Bladder microvascular endothelial cell (primary cell): ENCODE data around the gene DNAI1. TPM values are rescaled to one million over a fixed set of nuclear protein-coding genes. Genes with fewer than 3 reads are reported as not detected.

Experiments used
- total RNA-seq: library from RNA; depleted of rRNA; stranded (reverse); fragments of >200 nt; gene quantifications from 2 replicates; pipeline ENCODE4 v1.2.3, GENCODE V29; 2014

Gene DNAI1
- total RNA-seq: not detected in 2 replicates

DNA sequence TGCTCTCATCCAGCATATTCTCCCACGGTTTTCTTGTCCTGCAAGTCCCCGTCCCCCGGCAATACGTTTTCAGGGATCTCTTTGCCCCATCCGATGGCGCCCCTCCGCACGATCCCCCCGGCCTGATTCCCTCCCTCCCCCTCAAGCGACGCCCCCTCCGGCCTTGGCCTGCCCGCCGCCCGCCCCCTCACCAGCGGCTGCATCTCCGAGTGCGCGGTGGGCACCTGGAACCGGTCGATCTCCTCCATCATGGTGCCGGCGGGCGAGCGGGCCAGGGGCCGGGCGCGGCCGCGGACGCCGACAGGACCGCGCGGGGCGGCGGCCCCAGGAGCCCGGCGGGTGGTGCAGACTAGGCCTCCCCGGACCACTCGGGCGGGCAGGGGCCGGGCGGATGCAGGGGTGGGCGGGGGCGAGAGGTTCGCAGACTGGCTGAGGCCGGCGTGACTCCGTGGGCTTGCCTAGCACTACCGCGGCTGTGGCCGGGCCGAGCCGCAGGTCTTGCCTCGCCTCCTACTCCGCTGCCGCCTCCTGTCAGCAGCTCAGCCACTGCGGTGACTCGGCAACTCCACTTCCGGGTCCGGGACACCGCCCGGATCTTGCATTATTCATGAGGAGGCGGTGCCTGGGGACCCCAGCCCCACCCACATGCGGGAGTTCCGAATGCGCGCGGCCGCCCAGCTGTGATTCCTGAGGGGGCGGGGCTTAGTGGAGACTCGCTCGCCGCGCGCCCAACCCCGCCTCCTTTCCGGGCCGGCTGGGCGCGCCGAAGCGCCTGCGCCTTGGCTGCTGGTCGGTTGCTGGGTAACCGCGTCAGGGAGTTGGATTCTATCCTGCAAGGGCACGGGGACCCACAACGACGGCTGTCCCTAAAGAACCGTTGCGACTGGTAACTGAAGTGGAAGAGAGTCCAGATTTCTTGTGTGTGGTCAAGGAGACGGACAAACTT, at the start of gene DNAI1, which contains the start of gene FAM219A:
DNAI1 (plus strand) TSS at position 793 of the 946 bp plus-strand sequence. CDS start 201 bp downstream, outside the sequence.
FAM219A (minus strand) TSS at position 558 of the 946 bp plus-strand sequence; CDS start at position 251, 307 bp downstream.

GRCh38 chr9:34522971-34523797, 64.6 kb downstream of the DNAI1 start, which contains the start of gene ENHO:
ENHO (minus strand) TSS chr9:34522990; CDS start chr9:34521695, 1,295 bp downstream.

Other genes starting within 250 kb of the DNAI1 start
- 2.2 and 2.3 TPM in 2 replicates for gene KIF24, start 129.5 kb upstream of the DNAI1 start, total RNA-seq
- gene NUDT2, start 129.2 kb upstream of the DNAI1 start, total RNA-seq: 19.1 and 50.8 TPM in 2 replicates
- 3.9 and 6.5 TPM in 2 replicates for gene MYORG, start 81.9 kb upstream of the DNAI1 start, total RNA-seq
- 8.6 and 15.9 TPM in 2 replicates for gene FAM219A, start 235 bp upstream of the DNAI1 start, total RNA-seq
- gene ENHO, start 64.2 kb downstream of the DNAI1 start, total RNA-seq: 0.06 and 0.16 TPM in 2 replicates
- gene CNTFR, start 130.9 kb downstream of the DNAI1 start, total RNA-seq: not detected in 2 replicates
- gene RPP25L, start 153.3 kb downstream of the DNAI1 start, total RNA-seq: 14.4 and 20.2 TPM in 2 replicates
- gene DCTN3, start 161.7 kb downstream of the DNAI1 start, total RNA-seq: 67.2 and 74.1 TPM in 2 replicates
- 0.16 TPM in 1 of 2 replicates, not detected in the other for gene ARID3C, start 170.3 kb downstream of the DNAI1 start, total RNA-seq
- 24.8 and 48.1 TPM in 2 replicates for gene SIGMAR1, start 179.0 kb downstream of the DNAI1 start, total RNA-seq
- 20.7 and 33.9 TPM in 2 replicates for gene GALT, start 187.9 kb downstream of the DNAI1 start, total RNA-seq
- gene IL11RA, start 193.4 kb downstream of the DNAI1 start, total RNA-seq: 6.6 and 9.6 TPM in 2 replicates
- 0.16 TPM in 1 of 2 replicates, not detected in the other for gene CCL27, start 203.9 kb downstream of the DNAI1 start, total RNA-seq
- not detected in 2 replicates for gene CCL19, start 232.5 kb downstream of the DNAI1 start, total RNA-seq